H1 (cell line): Measurements from ENCODE around the gene CMTM5. TPM values are rescaled to one million over a fixed set of nuclear protein-coding genes. Genes with fewer than 3 reads are reported as not detected.

ENCODE experiments used
- CTCF ChIA-PET: fragments of 300-600 bp; sonication (Branson Sonifier 250); formaldehyde crosslinking; loops from one replicate; lab custom pipeline; 2021; ENCODE audit not compliant: partially characterized antibody; lab: Charles Lee
- POLR2A ChIA-PET: fragments of 300-600 bp; sonication (Branson Sonifier 250); formaldehyde crosslinking; loops from one replicate; lab custom pipeline; 2021; ENCODE audit warnings: inconsistent platforms; ENCODE audit not compliant: partially characterized antibody; lab: Charles Lee
- DNase-seq, 2 experiments: peaks; one replicate each; pipeline versions ENCODE4 v3.0.0 to v3.0.0-alpha.2; 2010 to 2022; ENCODE audit warnings: low spot score in 2 of 2, low read depth in 1 of 2, mixed read lengths in 1 of 2
- FAIRE-seq: peaks from 2 replicates; lab custom pipeline; 2011; peaks lifted over from hg19 to GRCh38; lab: Jason Lieb, UNC
- H2AFZ ChIP-seq: 2 replicates; pipeline ENCODE4 v1.8.1; 2012; ENCODE audit warnings: low read length, inconsistent platforms
- H2AK5ac ChIP-seq: 2 replicates; pipeline ENCODE4 v1.6.1; 2013; ENCODE audit warnings: low read depth, low read length
- H2BK120ac ChIP-seq: replicated peaks from 2 replicates; pipeline ENCODE3; 2013; ENCODE audit warnings: low read depth, low read length, inconsistent platforms
- H2BK12ac ChIP-seq: 2 replicates; pipeline ENCODE4 v1.6.1; 2013; ENCODE audit warnings: low read depth, low read length
- H2BK15ac ChIP-seq: 2 replicates; pipeline ENCODE4 v1.6.1; 2013; ENCODE audit warnings: low read length
- H2BK20ac ChIP-seq: 2 replicates; pipeline ENCODE4 v1.6.1; 2013; ENCODE audit warnings: low read length
- H2BK5ac ChIP-seq: 2 replicates; pipeline ENCODE4 v1.6.1; 2013; ENCODE audit warnings: low read depth, low read length
- H3K14ac ChIP-seq: 2 replicates; pipeline ENCODE4 v1.6.1; 2013; ENCODE audit warnings: inconsistent platforms; ENCODE audit not compliant: insufficient read length
- H3K18ac ChIP-seq: 2 replicates; pipeline ENCODE4 v1.6.1; 2013; ENCODE audit warnings: low read length; ENCODE audit errors: extremely low read depth
- H3K23ac ChIP-seq: 2 replicates; pipeline ENCODE4 v1.6.1; 2013; ENCODE audit warnings: inconsistent platforms; ENCODE audit not compliant: insufficient read length
- H3K23me2 ChIP-seq: 2 replicates; pipeline ENCODE4 v1.6.1; 2013; ENCODE audit warnings: low read depth, low read length
- H3K27ac ChIP-seq: 2 replicates; pipeline ENCODE4 v1.6.1; 2011; ENCODE audit warnings: low read depth, low read length, inconsistent platforms
- H3K27me3 ChIP-seq, 4 experiments: replicated peaks in 1 of 4; 1 replicate in 1 of 4; 2 replicates in 3 of 4; pipeline versions ENCODE4 v1.6.1 to v1.8.1; 2011 to 2013; ENCODE audit warnings: low read length in 3 of 4, mild to moderate bottlenecking in 3 of 4, inconsistent platforms in 2 of 4, mixed read lengths in 2 of 4, moderate library complexity in 1 of 4; ENCODE audit not compliant: control insufficient read depth in 3 of 4, insufficient read depth in 3 of 4; ENCODE audit errors: extremely low read depth in 1 of 4
- H3K36me3 ChIP-seq, 4 experiments: 2 replicates each; pipeline versions ENCODE4 v1.6.1 to v1.8.1; 2011 to 2013; ENCODE audit warnings: mild to moderate bottlenecking in 4 of 4, low read length in 3 of 4, moderate library complexity in 2 of 4, control low read depth in 1 of 4, inconsistent platforms in 1 of 4; ENCODE audit not compliant: insufficient read depth in 4 of 4, control insufficient read depth in 2 of 4
- H3K4ac ChIP-seq: replicated peaks from 2 replicates; pipeline ENCODE3; 2013; ENCODE audit warnings: low read length, low read depth, mixed read lengths, inconsistent platforms; ENCODE audit not compliant: insufficient read length
- H3K4me1 ChIP-seq, 4 experiments: replicated peaks in 1 of 4; 1 replicate in 1 of 4; 2 replicates in 3 of 4; pipeline versions ENCODE4 v1.6.1 to v1.8.1; 2011 to 2013; ENCODE audit warnings: low read length in 3 of 4, inconsistent platforms in 2 of 4, mixed read lengths in 1 of 4; ENCODE audit not compliant: insufficient read depth in 4 of 4, control insufficient read depth in 3 of 4
- H3K4me2 ChIP-seq, 2 experiments: 2 replicates each; pipeline versions ENCODE4 v1.6.1 to v1.8.1; 2011 to 2013; ENCODE audit warnings: low read depth in 2 of 2, low read length in 2 of 2, control low read depth in 1 of 2, inconsistent platforms in 1 of 2, mild to moderate bottlenecking in 1 of 2; ENCODE audit not compliant: insufficient read depth in 1 of 2
- H3K4me3 ChIP-seq, 4 experiments: fragments of 200-600, 300-600 bp in 1 of 4; sonication (generic), shearing (Covaris generic), sonication (Bioruptor Twin) in 1 of 4; 2 replicates each; pipeline versions ENCODE4 v1.5.1 to v1.8.1; 2011 to 2016; ENCODE audit warnings: low read length in 4 of 4, low read depth in 3 of 4, control low read depth in 2 of 4, inconsistent platforms in 2 of 4, mild to moderate bottlenecking in 2 of 4, mixed read lengths in 1 of 4, moderate library complexity in 1 of 4; ENCODE audit not compliant: insufficient read depth in 2 of 4; ENCODE audit errors: extremely low read depth in 1 of 4
- H3K56ac ChIP-seq: replicated peaks from 2 replicates; pipeline ENCODE3; 2013; ENCODE audit warnings: low read depth, mild to moderate bottlenecking, mixed read lengths, low read length, inconsistent platforms; ENCODE audit not compliant: insufficient read length
- H3K79me1 ChIP-seq: 2 replicates; pipeline ENCODE4 v1.6.1; 2013; ENCODE audit warnings: low read depth, low read length, control low read depth
- H3K79me2 ChIP-seq, 2 experiments: 2 replicates each; pipeline versions ENCODE4 v1.6.1 to v1.8.1; 2012 to 2013; ENCODE audit warnings: low read length in 2 of 2, mild to moderate bottlenecking in 2 of 2, inconsistent platforms in 1 of 2; ENCODE audit not compliant: insufficient read depth in 2 of 2, control insufficient read depth in 1 of 2
- H3K9ac ChIP-seq, 4 experiments: replicated peaks in 1 of 4; 1 replicate in 1 of 4; 2 replicates in 3 of 4; pipeline versions ENCODE4 v1.6.1 to v1.8.1; 2011 to 2013; ENCODE audit warnings: low read depth in 3 of 4, low read length in 3 of 4, control low read depth in 2 of 4, mild to moderate bottlenecking in 2 of 4, moderate library complexity in 2 of 4, inconsistent platforms in 1 of 4; ENCODE audit errors: extremely low read depth in 1 of 4
- H3K9me3 ChIP-seq, 2 experiments: 2 replicates each; pipeline versions ENCODE4 v1.6.1 to v1.8.1; 2012 to 2013; ENCODE audit warnings: mild to moderate bottlenecking in 2 of 2, moderate library complexity in 2 of 2, control low read depth in 1 of 2, inconsistent platforms in 1 of 2, low read depth in 1 of 2, low read length in 1 of 2, mixed read lengths in 1 of 2; ENCODE audit not compliant: insufficient read depth in 2 of 2
- H4K20me1 ChIP-seq, 2 experiments: replicated peaks in 1 of 2; 2 replicates each; pipeline versions ENCODE3 to v1.8.1; 2011 to 2013; ENCODE audit warnings: inconsistent platforms in 2 of 2, low read length in 2 of 2, mild to moderate bottlenecking in 1 of 2; ENCODE audit not compliant: insufficient read depth in 2 of 2, control insufficient read depth in 1 of 2
- H4K5ac ChIP-seq: 2 replicates; pipeline ENCODE4 v1.6.1; 2013; ENCODE audit warnings: low read length, low read depth, mixed read lengths, inconsistent platforms; ENCODE audit not compliant: insufficient read length
- H4K8ac ChIP-seq: 2 replicates; pipeline ENCODE4 v1.8.0; 2013; ENCODE audit warnings: mild to moderate bottlenecking, moderate library complexity, low read length, inconsistent platforms; ENCODE audit not compliant: insufficient read depth; ENCODE audit errors: extremely low read depth
- H4K91ac ChIP-seq: replicated peaks from 2 replicates; pipeline ENCODE3; 2013; ENCODE audit warnings: low read length, mixed read lengths, inconsistent platforms; ENCODE audit not compliant: insufficient read length
- ASH2L ChIP-seq: fragments of 200-600, 300-600 bp; sonication (generic); IDR thresholded peaks from one replicate; pipeline ENCODE4 v1.7.1; 2017; ENCODE audit warnings: low read length
- BRCA1 ChIP-seq: IDR thresholded peaks from 2 replicates; pipeline ENCODE4 v1.6.1; 2012; ENCODE audit warnings: low read depth, low read length, improper control_type of control experiment
- CHD1 ChIP-seq: IDR thresholded peaks from 2 replicates; pipeline ENCODE4 v1.6.1; 2012; ENCODE audit warnings: low read depth, low read length, improper control_type of control experiment
- EZH2 ChIP-seq: fragments of 200-600 bp; sonication (generic); IDR thresholded peaks from 2 replicates; pipeline ENCODE4 v1.7.1; 2012; ENCODE audit warnings: low read depth, mild to moderate bottlenecking, moderate library complexity, low read length, inconsistent platforms; ENCODE audit not compliant: severe bottlenecking
- KDM1A ChIP-seq: fragments of 200-600, 300-600 bp; sonication (generic); IDR thresholded peaks from 2 replicates; pipeline ENCODE4 v1.7.1; 2016; ENCODE audit warnings: mild to moderate bottlenecking, low read length, borderline replicate concordance
- KDM4A ChIP-seq: IDR thresholded peaks from one replicate; pipeline ENCODE4 v1.7.1; 2012; ENCODE audit warnings: low read depth, mild to moderate bottlenecking, moderate library complexity, low read length, inconsistent platforms; ENCODE audit not compliant: severe bottlenecking
- KDM5A ChIP-seq: fragments of 200-600 bp; IDR thresholded peaks from 2 replicates; pipeline ENCODE4 v1.7.1; 2012; ENCODE audit warnings: mild to moderate bottlenecking, low read length, inconsistent platforms, mixed read lengths
- NRF1 ChIP-seq: IDR thresholded peaks from 2 replicates; pipeline ENCODE4 v1.6.1; 2011; ENCODE audit warnings: mild to moderate bottlenecking, low read depth, low read length, improper control_type of control experiment
- POLR2A ChIP-seq, 2 experiments: IDR thresholded peaks; 1 replicate in 1 of 2; 2 replicates in 1 of 2; pipeline ENCODE4 v1.6.1; 2011; ENCODE audit warnings: low read depth in 2 of 2, low read length in 2 of 2, mild to moderate bottlenecking in 2 of 2; ENCODE audit errors: control extremely low read depth in 1 of 2
- POU5F1 ChIP-seq: IDR thresholded peaks from 2 replicates; pipeline ENCODE4 v1.6.1; 2011; ENCODE audit warnings: low read depth, mild to moderate bottlenecking, low read length, moderate library complexity
- RBBP5 ChIP-seq: IDR thresholded peaks from 2 replicates; pipeline ENCODE4 v1.7.1; 2012; ENCODE audit warnings: low read depth, mild to moderate bottlenecking, inconsistent platforms, low read length, moderate library complexity, borderline replicate concordance
- RXRA ChIP-seq: IDR thresholded peaks from 2 replicates; pipeline ENCODE4 v1.6.1; 2011; ENCODE audit warnings: low read depth, mild to moderate bottlenecking, low read length, moderate library complexity; ENCODE audit not compliant: insufficient read depth
- SIX5 ChIP-seq: IDR thresholded peaks from 2 replicates; pipeline ENCODE4 v1.6.1; 2011; ENCODE audit warnings: mild to moderate bottlenecking, low read depth, low read length
- SP1 ChIP-seq: IDR thresholded peaks from 2 replicates; pipeline ENCODE4 v1.6.1; 2011; ENCODE audit warnings: low read depth, low read length
- SP2 ChIP-seq: IDR thresholded peaks from 2 replicates; pipeline ENCODE4 v1.6.1; 2012; ENCODE audit warnings: mild to moderate bottlenecking, low read length, inconsistent platforms
- TAF7 ChIP-seq: optimal IDR thresholded peaks from 2 replicates; pipeline ENCODE3; 2011; ENCODE audit warnings: low read depth, mild to moderate bottlenecking, inconsistent platforms, low read length, moderate library complexity, borderline replicate concordance
- TBP ChIP-seq: IDR thresholded peaks from 2 replicates; pipeline ENCODE4 v1.6.1; 2011; ENCODE audit warnings: low read depth, low read length, improper control_type of control experiment
- WGBS, 2 experiments: shearing (Covaris generic) in 1 of 2; methylation state at CpG; one replicate each; pipeline versions ENCODE4 v1.1.6 to v1.1.7; 2013 to 2015; ENCODE audit warnings: low lambda C conversion rate in 2 of 2, mixed read lengths in 2 of 2, inconsistent platforms in 1 of 2, low coverage in 1 of 2, missing lambda C conversion rate in 1 of 2; ENCODE audit not compliant: insufficient replicate concordance in 2 of 2, insufficient coverage in 1 of 2, insufficient read length in 1 of 2; ENCODE audit errors: extremely low coverage in 1 of 2, missing lambda C conversion rate in 1 of 2; 5-methylcytosine and 5-hydroxymethylcytosine counted together
- polyA plus RNA-seq, 7 experiments: library from polyadenylated mRNA; depleted of rRNA in 3 of 7; stranded (reverse) in 5 of 7; unstranded in 2 of 7; fragments of >200 nt in 5 of 7; fragments of 200-250 nt in 2 of 7; gene quantifications; 1 replicate in 5 of 7; 2 replicates in 1 of 7; 4 replicates in 1 of 7; pipeline versions ENCODE4 v1.2.1 to v1.2.3, GENCODE V29; 2011 to 2013; ENCODE audit warnings: missing spikeins in 2 of 7, mixed read lengths in 2 of 7
- total RNA-seq: library from RNA; stranded (reverse); fragmentation: NEBNext Ultra II Directional; extraction: Animal tissue kit (Norgen Biotek cat#: 25700); gene quantifications from 2 replicates; pipeline ENCODE4 v1.2.1, GENCODE V29; 2021

The CMTM5 gene
- total and polyA plus RNA-seq, 2 of the 8 experiments (the other 6 are each of a cell fraction or from before 2014, with no cell fraction given), result 2.1 TPM; not detected in 1

GRCh38 chr14:23399136-23399535 lies 22.3 kb downstream of the CMTM5 start:
- H3K4ac ChIP-seq, result no peak overlapping the region
- no peak overlapping the region for H3K56ac ChIP-seq
- no peaks in the 10 kb centered on the region for H3K23me2 ChIP-seq
- no peak overlapping the region for H2AFZ ChIP-seq
- CTCF ChIA-PET, result interaction anchor here (1.8 kb wide), 1 partner anchor 12 kb away, joined by 4 read pairs; no protein-coding TSS in a partner anchor
- no peaks in the 10 kb centered on the region; a peak in 1 of 7 replicates for H3K4me1 ChIP-seq
- H3K14ac ChIP-seq, result no peak overlapping the region
- no peak overlapping the region for H3K4me2 ChIP-seq
- no peak overlapping the region for H2AK5ac ChIP-seq
- H2BK15ac ChIP-seq, result no peak overlapping the region
- H2BK5ac ChIP-seq, result no peak overlapping the region
- no peak overlapping the region for H2BK20ac ChIP-seq
- H3K27me3 ChIP-seq, result no peaks in the 10 kb centered on the region; a peak in 1 of 7 replicates
- no peak overlapping the region for H4K91ac ChIP-seq
- no peak overlapping the region for H3K27ac ChIP-seq
- H3K9me3 ChIP-seq, result no peaks in the 10 kb centered on the region
- peaks cover 0 to 2% of the 10 kb centered on the region in 2 experiments for H4K20me1 ChIP-seq
- no peak overlapping the region for H3K18ac ChIP-seq
- FAIRE-seq, result no peak
- H3K9ac ChIP-seq, result no peak overlapping the region
- no peak overlapping the region for H4K8ac ChIP-seq
- no peak overlapping the region for H3K4me3 ChIP-seq
- H3K79me1 ChIP-seq, result no peaks in the 10 kb centered on the region
- DNase-seq, result no peak
- H3K36me3 ChIP-seq, result no peaks in the 10 kb centered on the region
- H2BK120ac ChIP-seq, result no peak overlapping the region
- 93% methylated on average over 3 of the region's 3 CpGs; no CpG with 5 or more reads in 1 of the 2 experiments for WGBS, 2 experiments
- H2BK12ac ChIP-seq, result no peak overlapping the region
- H3K79me2 ChIP-seq, result no peaks in the 10 kb centered on the region
- no peak overlapping the region for H3K23ac ChIP-seq
- POLR2A ChIA-PET, result no interaction called here
- no peak overlapping the region for H4K5ac ChIP-seq
- TF ChIP-seq RXRA, result no peak
- TF ChIP-seq KDM4A, result no peak
- no peak for TF ChIP-seq RBBP5
- no peak for TF ChIP-seq SIX5
- TF ChIP-seq KDM1A, result no peak
- no peak for TF ChIP-seq ASH2L
- TF ChIP-seq TBP, result no peak
- no peak for TF ChIP-seq CHD1
- no peak for TF ChIP-seq EZH2
- TF ChIP-seq POU5F1, result no peak
- TF ChIP-seq SP2, result no peak
- no peak for TF ChIP-seq BRCA1
- TF ChIP-seq POLR2A (IDR thresholded peaks at IDR 0.05; ENCODE audit: control extremely low read depth in 1 of 2, low read depth in 2 of 2, low read length in 2 of 2), result no peak
- no peak for TF ChIP-seq KDM5A
- TF ChIP-seq SP1, result no peak
- TF ChIP-seq TAF7, result no peak
- TF ChIP-seq NRF1, result no peak
